ENCODE measurements around the gene RABAC1.

GRCh38 chr19:41929536-41930071, 29.5 kb downstream of the RABAC1 start:
- TF ChIP-seq CTCF (IDR thresholded peaks at IDR 0.05) (no peak), ZFX (IDR thresholded peaks at IDR 0.05; ENCODE audit: borderline replicate concordance) (no peak)

Measured in 22Rv1 (cell line).